ENCODE data around the gene PPP2R2C. TPM values are rescaled to one million over a fixed set of nuclear protein-coding genes. Genes with fewer than 3 reads are reported as not detected.

PPP2R2C gene
- total RNA-seq, 2 donors from 2014 or later: 0.05 to 0.35 TPM

GRCh38 chr4:6489927-6490326, 17.5 kb upstream of the PPP2R2C start:
- TF ChIP-seq CTCF (IDR thresholded peaks at IDR 0.05): no peak
- Histone ChIP-seq H3K27ac (no peak overlapping the region), H3K27me3 (no peaks in the 10 kb centered on the region)

GRCh38 chr4:6487466-6487865, 15.1 kb upstream of the PPP2R2C start:
- Histone ChIP-seq H3K4me3 (no peak overlapping the region), H3K9me3 (no peaks in the 10 kb centered on the region), H3K27me3 (no peaks in the 10 kb centered on the region), H3K9ac (ENCODE audit: low read depth in 2 of 2, low read length in 2 of 2) (no peak overlapping the region), H3K36me3 (no peaks in the 10 kb centered on the region), H3K4me1 (no peaks in the 10 kb centered on the region), H3K27ac (no peak overlapping the region)
- no peak for DNase-seq
- intact Hi-C loops (cut with DNase I): no loop called here
- no peak for TF ChIP-seq CTCF (IDR thresholded peaks at IDR 0.05)

More at GRCh38 chr4:6489927-6490326, 17.5 kb upstream of the PPP2R2C start:
- no peak overlapping the region for H3K9ac ChIP-seq (ENCODE audit: low read depth in 2 of 2, low read length in 2 of 2)
- no peaks in the 10 kb centered on the region for H3K9me3 ChIP-seq
- no peaks in the 10 kb centered on the region for H3K4me1 ChIP-seq
- H3K4me3 ChIP-seq: no peak overlapping the region
- intact Hi-C loops (cut with DNase I): no loop called here
- DNase-seq: peak; percentile 11
- H3K36me3 ChIP-seq: no peaks in the 10 kb centered on the region

- Histone ChIP-seq H3K36me3 (no peaks in the 10 kb centered on the region), H3K27me3 (no peaks in the 10 kb centered on the region), H3K4me3 (no peak overlapping the region), H3K27ac (no peak overlapping the region), H3K9me3 (no peaks in the 10 kb centered on the region), H3K4me1 (no peaks in the 10 kb centered on the region), H3K9ac (ENCODE audit: low read depth in 2 of 2, low read length in 2 of 2) (no peak overlapping the region)
- intact Hi-C loops (cut with DNase I): no loop called here
- DNase-seq: peak; percentile 4
- no peak for TF ChIP-seq CTCF (IDR thresholded peaks at IDR 0.05)
Measured at GRCh38 chr4:6480534-6481088, 8.2 kb upstream of the PPP2R2C start.

GRCh38 chr4:6478546-6479220, 6.3 kb upstream of the PPP2R2C start:
- intact Hi-C loops (cut with DNase I): no loop called here
- Histone ChIP-seq H3K36me3 (no peaks in the 10 kb centered on the region), H3K27me3 (no peaks in the 10 kb centered on the region), H3K4me3 (no peak overlapping the region), H3K9ac (ENCODE audit: low read depth in 2 of 2, low read length in 2 of 2) (no peak overlapping the region), H3K9me3 (no peaks in the 10 kb centered on the region), H3K27ac (no peak overlapping the region), H3K4me1 (no peaks in the 10 kb centered on the region)
- TF ChIP-seq CTCF (IDR thresholded peaks at IDR 0.05): no peak
- peak; percentile 3 for DNase-seq

- Histone ChIP-seq H3K9me3 (no peaks in the 10 kb centered on the region), H3K27me3 (no peaks in the 10 kb centered on the region)
- intact Hi-C loops (cut with DNase I): no loop called here
Measured at GRCh38 chr4:6476893-6477292, 4.5 kb upstream of the PPP2R2C start.

More at GRCh38 chr4:6476893-6477292, 4.5 kb upstream of the PPP2R2C start:
- no peaks in the 10 kb centered on the region for H3K4me1 ChIP-seq
- H3K27ac ChIP-seq: no peak overlapping the region
- H3K4me3 ChIP-seq: no peak overlapping the region
- TF ChIP-seq CTCF (IDR thresholded peaks at IDR 0.05): no peak
- peak; percentile 4 for DNase-seq
- H3K9ac ChIP-seq (ENCODE audit: low read depth in 2 of 2, low read length in 2 of 2): no peak overlapping the region
- H3K36me3 ChIP-seq: no peaks in the 10 kb centered on the region
